DND-41 (cell line): ENCODE results near the gene HMGA1.

ENCODE experiments used
- EZH2 ChIP-seq: IDR thresholded peaks from 3 replicates; pipeline ENCODE4 v1.6.1; 2012; ENCODE audit warnings: borderline replicate concordance, low read depth, mild to moderate bottlenecking, moderate library complexity, low read length, inconsistent platforms; ENCODE audit not compliant: severe bottlenecking
- TF ChIP-seq, protein P1 (sequence below): IDR thresholded peaks from 2 replicates; pipeline ENCODE4 v1.5.1; 2012; ENCODE audit warnings: borderline replicate concordance, low read length, moderate library complexity, mild to moderate bottlenecking; ENCODE audit not compliant: poor library complexity, severe bottlenecking; ENCODE audit errors: extremely low read depth

DNA sequence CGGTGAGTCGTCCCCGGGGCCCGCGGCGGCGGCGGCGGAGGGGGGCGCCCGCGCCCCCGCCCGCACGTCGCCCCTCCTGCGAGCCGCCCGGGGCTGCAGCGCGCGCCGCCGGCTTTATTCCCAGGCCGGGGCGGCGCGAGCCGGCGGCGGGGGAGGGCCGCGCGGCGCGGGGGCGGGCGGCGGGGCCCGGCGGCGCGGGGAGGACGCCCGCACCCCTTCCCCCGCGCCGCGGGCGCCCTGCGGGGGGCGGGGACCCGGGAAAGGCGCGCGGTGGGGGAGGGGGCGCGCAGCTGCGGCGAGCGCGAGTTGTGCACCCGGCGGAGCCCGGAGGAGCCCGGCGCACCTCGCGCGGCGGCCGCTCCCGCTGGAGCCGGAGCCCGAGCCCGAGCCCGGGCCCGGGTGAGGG is 646 bp downstream of the HMGA1 start:
- TF ChIP-seq, protein P1, sequence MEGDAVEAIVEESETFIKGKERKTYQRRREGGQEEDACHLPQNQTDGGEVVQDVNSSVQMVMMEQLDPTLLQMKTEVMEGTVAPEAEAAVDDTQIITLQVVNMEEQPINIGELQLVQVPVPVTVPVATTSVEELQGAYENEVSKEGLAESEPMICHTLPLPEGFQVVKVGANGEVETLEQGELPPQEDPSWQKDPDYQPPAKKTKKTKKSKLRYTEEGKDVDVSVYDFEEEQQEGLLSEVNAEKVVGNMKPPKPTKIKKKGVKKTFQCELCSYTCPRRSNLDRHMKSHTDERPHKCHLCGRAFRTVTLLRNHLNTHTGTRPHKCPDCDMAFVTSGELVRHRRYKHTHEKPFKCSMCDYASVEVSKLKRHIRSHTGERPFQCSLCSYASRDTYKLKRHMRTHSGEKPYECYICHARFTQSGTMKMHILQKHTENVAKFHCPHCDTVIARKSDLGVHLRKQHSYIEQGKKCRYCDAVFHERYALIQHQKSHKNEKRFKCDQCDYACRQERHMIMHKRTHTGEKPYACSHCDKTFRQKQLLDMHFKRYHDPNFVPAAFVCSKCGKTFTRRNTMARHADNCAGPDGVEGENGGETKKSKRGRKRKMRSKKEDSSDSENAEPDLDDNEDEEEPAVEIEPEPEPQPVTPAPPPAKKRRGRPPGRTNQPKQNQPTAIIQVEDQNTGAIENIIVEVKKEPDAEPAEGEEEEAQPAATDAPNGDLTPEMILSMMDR, result no peak
- no peak for TF ChIP-seq EZH2
